Measurements from ENCODE around the gene TRAPPC2B.
A peak's percentile ranks its signal among the peaks of the same experiment; 100 is the strongest.
"Not testable (repeated sequence)": the region's sequence is repeated elsewhere in the genome, so short reads cannot be mapped to it uniquely, and the experiment has no call there.

TRAPPC2B gene

DNA sequence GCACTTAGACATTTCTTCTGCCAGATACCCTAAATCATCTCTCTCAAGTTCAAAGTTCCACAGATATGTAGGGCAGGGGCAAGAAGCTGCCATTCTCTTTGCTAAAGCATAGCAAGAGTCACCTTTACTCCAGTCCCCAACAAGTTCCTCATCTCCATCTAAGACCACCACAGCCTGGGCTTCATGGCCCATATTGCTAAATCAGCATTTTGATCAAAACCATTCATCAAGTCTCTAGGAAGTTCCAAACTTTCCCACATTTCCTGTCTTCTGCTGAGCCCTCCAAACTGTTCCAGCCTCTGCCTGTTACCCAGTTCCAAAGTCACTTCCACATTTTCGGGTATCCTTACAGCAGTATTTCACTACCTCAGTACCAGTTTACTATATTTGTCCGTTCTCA lies 11.3 kb downstream of the TRAPPC2B start:
- not testable (repeated sequence) for DNase-seq (ENCODE audit: low read depth)

- DNase-seq (ENCODE audit: low read depth): no peak
These were observed 12.8 kb downstream of the TRAPPC2B start for GRCh38 chr19:57376151-57376550.

DNA sequence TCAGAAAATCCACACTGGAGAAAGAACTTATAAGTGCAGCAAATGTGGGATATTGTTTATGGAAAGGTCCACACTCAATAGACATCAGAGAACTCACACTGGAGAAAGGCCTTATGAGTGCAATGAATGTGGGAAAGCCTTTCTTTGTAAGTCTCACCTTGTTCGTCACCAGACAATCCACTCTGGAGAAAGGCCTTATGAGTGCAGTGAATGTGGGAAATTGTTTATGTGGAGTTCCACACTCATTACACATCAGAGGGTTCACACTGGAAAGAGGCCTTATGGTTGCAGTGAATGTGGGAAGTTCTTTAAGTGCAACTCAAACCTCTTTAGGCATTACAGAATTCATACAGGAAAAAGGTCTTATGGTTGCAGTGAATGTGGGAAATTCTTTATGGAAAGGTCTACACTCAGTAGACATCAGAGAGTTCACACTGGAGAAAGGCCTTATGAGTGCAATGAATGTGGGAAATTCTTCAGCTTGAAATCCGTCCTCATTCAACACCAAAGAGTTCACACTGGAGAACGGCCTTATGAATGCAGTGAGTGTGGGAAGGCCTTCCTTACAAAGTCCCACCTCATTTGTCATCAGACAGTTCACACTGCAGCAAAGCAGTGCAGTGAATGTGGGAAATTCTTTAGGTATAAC lies 14.3 kb downstream of the TRAPPC2B start:
- DNase-seq (ENCODE audit: low read depth): no peak

DNA sequence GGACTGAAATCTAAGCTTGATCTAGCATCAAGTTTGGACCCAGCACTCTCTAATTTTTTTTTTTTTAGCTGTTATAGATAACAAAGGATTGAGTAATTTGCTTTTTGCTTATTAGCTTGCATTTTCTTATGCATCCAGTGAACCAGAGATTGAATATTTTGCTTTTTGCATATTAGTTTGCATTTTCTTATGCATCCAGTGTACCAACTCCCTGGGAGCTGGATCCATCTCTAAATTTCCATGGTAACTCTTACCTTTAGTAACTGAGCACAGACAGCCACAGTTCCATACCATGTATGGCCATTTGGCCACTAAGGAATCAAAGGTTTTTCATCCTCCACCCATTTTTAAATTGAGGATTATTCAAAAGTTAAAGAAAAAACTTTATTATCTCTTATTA lies 17.6 kb downstream of the TRAPPC2B start:
- no peak for DNase-seq (ENCODE audit: low read depth)

DNA sequence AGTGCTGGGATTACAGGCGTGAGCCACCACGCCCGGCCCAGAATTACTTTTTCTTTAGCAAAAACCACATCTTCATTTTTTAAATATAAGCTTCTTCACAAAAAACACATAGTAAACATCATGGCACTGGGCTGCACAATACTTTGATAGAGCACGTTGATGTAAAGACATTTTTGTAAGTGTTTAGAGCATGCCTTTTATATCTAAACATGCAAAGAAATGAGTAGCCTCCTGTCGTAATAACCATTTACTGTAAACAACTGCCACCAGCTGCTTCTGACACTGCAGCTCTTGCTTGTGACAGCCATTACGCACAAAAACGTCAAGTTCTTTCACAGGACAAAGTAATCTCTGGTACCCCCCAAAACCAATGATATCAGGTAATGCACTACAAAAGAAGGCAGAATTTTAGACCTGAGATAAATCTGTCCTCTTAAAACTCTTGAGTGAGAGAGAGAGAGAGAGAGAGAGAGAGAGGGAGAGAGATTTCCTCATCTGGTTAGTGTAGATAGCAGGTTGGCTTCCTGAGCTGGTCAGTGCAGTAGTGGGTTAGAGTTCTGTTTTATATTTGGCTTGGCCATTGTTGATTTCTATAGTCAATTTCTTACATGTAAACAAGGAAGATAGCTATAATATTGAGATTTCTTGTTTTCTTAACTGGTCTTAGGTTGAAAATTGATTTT lies 19.6 kb downstream of the TRAPPC2B start:
- no peak for DNase-seq (ENCODE audit: low read depth)

- DNase-seq (ENCODE audit: low read depth): no peak
These were observed 25.9 kb downstream of the TRAPPC2B start for GRCh38 chr19:57389194-57389729.

- peak; percentile 96 for DNase-seq (ENCODE audit: low read depth)
These were observed 26.6 kb downstream of the TRAPPC2B start, which contains the start of gene ZNF548 for GRCh38 chr19:57389730-57390598. Gene ZNF548, plus strand, starts transcription at chr19:57389854. Its CDS starts 246 bp downstream, at chr19:57390100.

GRCh38 chr19:57395710-57396109 lies 32.4 kb downstream of the TRAPPC2B start:
- DNase-seq (ENCODE audit: low read depth): no peak

- DNase-seq (ENCODE audit: low read depth): no peak
These were observed 35.5 kb downstream of the TRAPPC2B start for GRCh38 chr19:57398868-57399267.

DNA sequence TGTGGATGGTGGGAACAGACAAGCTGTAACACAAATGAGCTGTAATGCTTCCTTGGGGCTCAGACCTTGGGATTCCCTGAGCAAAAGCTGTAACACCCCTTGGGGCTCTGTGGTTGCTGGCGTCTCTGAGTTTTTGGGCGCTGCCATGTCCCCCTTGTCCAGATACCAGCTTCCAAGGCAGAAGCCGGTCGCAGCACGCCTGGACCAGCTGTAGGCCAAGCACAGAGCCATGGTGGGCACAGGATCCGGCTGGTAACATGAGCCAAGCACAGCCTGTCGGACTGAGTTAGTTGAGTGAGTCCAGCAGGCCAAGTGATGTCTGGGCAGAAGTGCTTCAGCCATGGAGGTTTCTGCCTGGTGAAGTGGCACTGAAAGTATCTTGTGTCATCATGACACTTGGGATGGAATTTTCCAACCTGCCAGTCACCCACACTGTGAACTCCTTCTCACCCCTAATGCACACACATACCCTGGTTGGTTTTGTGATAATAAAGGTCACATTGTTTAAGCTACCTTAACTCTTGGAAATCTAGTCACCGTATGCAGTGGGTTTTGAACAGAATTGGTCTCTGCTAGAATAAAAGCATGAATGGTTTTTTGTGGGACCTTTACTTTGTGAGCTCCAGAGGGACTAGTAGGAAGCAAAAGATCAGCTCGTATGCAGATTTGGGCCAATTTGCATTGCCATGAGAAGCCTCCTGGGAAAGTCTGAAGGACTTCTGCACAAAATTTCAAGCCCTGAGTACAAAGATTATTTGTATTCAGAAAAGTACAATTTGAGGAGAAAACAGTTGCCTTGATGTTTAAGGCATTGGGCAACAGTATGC lies 40.6 kb downstream of the TRAPPC2B start:
- no peak for DNase-seq (ENCODE audit: low read depth)

GRCh38 chr19:57406516-57407123 lies 43.3 kb downstream of the TRAPPC2B start:
- peak; percentile 55 for DNase-seq (ENCODE audit: low read depth)

GRCh38 chr19:57410877-57411671 lies 47.7 kb downstream of the TRAPPC2B start, which contains the start of gene ZNF17:
Gene ZNF17, plus strand, starts transcription at chr19:57411161. Its CDS starts 2,455 bp downstream, at chr19:57413616.
- peak; percentile 83 for DNase-seq (ENCODE audit: low read depth)

Measured in stimulated activated CD8-positive, alpha-beta memory T cell treated with anti-CD3 and anti-CD28 coated beads, Interleukin-15, amount 100 ng/mL, for 1 hour (primary cell).